RPMI7951 (cell line): ENCODE results near the gene HARBI1. TPM values are rescaled to one million over a fixed set of nuclear protein-coding genes. Genes with fewer than 3 reads are reported as not detected.

ENCODE experiments used
- DNase-seq: peaks from one replicate; pipeline ENCODE4 v3.0.0-alpha.2; 2012; ENCODE audit warnings: low read depth
- total RNA-seq: library from RNA; depleted of rRNA; stranded (reverse); fragments of >200 nt; shearing (Covaris generic); gene quantifications from 2 replicates; pipeline ENCODE4 v1.2.3, GENCODE V29; 2014

The HARBI1 gene
- total RNA-seq, 1 experiment from 2014 or later: 3.7 TPM

GRCh38 chr11:46633291-46634217 lies 16.5 kb upstream of the HARBI1 start:
- DNase-seq: no peak

- no peak for DNase-seq
These were observed 15.5 kb upstream of the HARBI1 start for GRCh38 chr11:46632502-46632901.

- DNase-seq: no peak
These were observed 14.6 kb upstream of the HARBI1 start for GRCh38 chr11:46631676-46632075.

GRCh38 chr11:46630237-46630636 lies 13.2 kb upstream of the HARBI1 start:
- no peak for DNase-seq

- no peak for DNase-seq
These were observed 11.9 kb upstream of the HARBI1 start for GRCh38 chr11:46628961-46629360.

- no peak for DNase-seq
These were observed 8.4 kb upstream of the HARBI1 start for GRCh38 chr11:46625406-46625805.

GRCh38 chr11:46618837-46619236 lies 1.8 kb upstream of the HARBI1 start:
- no peak for DNase-seq

GRCh38 chr11:46617972-46618314 lies 916 bp upstream of the HARBI1 start:
- no peak for DNase-seq

GRCh38 chr11:46616551-46617133 lies 385 bp downstream of the HARBI1 start:
- no peak for DNase-seq

- no peak for DNase-seq
These were observed 1.3 kb downstream of the HARBI1 start for GRCh38 chr11:46615756-46616155.

- no peak for DNase-seq
These were observed 4.7 kb downstream of the HARBI1 start for GRCh38 chr11:46612326-46612725.

GRCh38 chr11:46611526-46612304 lies 5.3 kb downstream of the HARBI1 start:
- no peak for DNase-seq

- DNase-seq: no peak
These were observed 7.6 kb downstream of the HARBI1 start for GRCh38 chr11:46609386-46609785.

GRCh38 chr11:46607516-46607915 lies 9.5 kb downstream of the HARBI1 start:
- no peak for DNase-seq

- no peak for DNase-seq
These were observed 12.2 kb downstream of the HARBI1 start for GRCh38 chr11:46604796-46605195.

GRCh38 chr11:46603704-46604308 lies 13.2 kb downstream of the HARBI1 start:
- DNase-seq: no peak

GRCh38 chr11:46601129-46601528 lies 15.9 kb downstream of the HARBI1 start:
- no peak for DNase-seq

- DNase-seq: no peak
These were observed 16.6 kb downstream of the HARBI1 start for GRCh38 chr11:46600194-46600960.

GRCh38 chr11:46599340-46600193 lies 17.5 kb downstream of the HARBI1 start:
- peak; percentile 50 for DNase-seq

GRCh38 chr11:46597609-46598219 lies 19.3 kb downstream of the HARBI1 start:
- peak; percentile 70 for DNase-seq
